A549 (cell line): ENCODE data around the gene FAHD1. TPM values are rescaled to one million over a fixed set of nuclear protein-coding genes. Genes with fewer than 3 reads are reported as not detected.

Source experiments
- polyA plus RNA-seq, 4 experiments: library from polyadenylated mRNA; depleted of rRNA in 3 of 4; stranded (reverse); fragments of >200 nt; fragmentation: RNase III in 1 of 4; extraction: RNeasy Plus Mini Kit Qiagen cat#74134 plus additional on column Dnase treatment in 1 of 4; gene quantifications; 2 replicates in 3 of 4; 3 replicates in 1 of 4; pipeline ENCODE4 v1.2.3, GENCODE V29; 2011 to 2017

FAHD1 gene
- polyA plus RNA-seq, 2 of the 4 experiments (the other 2 are of a cell fraction) = 30.6 to 68.4 TPM

Other genes with a start within 250 kb of the FAHD1 start
- 6.8 and 6.9 TPM in 2 replicates for gene IFT140, start 215.1 kb upstream of the FAHD1 start, polyA plus RNA-seq (2011; rRNA removed)
- gene IFT140, start 215.1 kb upstream of the FAHD1 start, polyA plus RNA-seq (2017; fragmentation: RNase III; extraction: RNeasy Plus Mini Kit Qiagen cat#74134 plus additional on column Dnase treatment) = 11.1 to 14.4 TPM (median 13.7 TPM) in 3 replicates
- 6.5 and 8.6 TPM in 2 replicates for gene CRAMP1, start 214.8 kb upstream of the FAHD1 start, polyA plus RNA-seq (2011; rRNA removed)
- 8.6 to 9.1 TPM (median 9.1 TPM) in 3 replicates for gene CRAMP1, start 214.8 kb upstream of the FAHD1 start, polyA plus RNA-seq (2017; fragmentation: RNase III; extraction: RNeasy Plus Mini Kit Qiagen cat#74134 plus additional on column Dnase treatment)
- 91.6 and 97.6 TPM in 2 replicates for gene JPT2, start 148.9 kb upstream of the FAHD1 start, polyA plus RNA-seq (2011; rRNA removed)
- 139 to 156 TPM (median 150 TPM) in 3 replicates for gene JPT2, start 148.9 kb upstream of the FAHD1 start, polyA plus RNA-seq (2017; fragmentation: RNase III; extraction: RNeasy Plus Mini Kit Qiagen cat#74134 plus additional on column Dnase treatment)
- 12.0 and 13.4 TPM in 2 replicates for gene MAPK8IP3, start 121.0 kb upstream of the FAHD1 start, polyA plus RNA-seq (2011; rRNA removed)
- gene MAPK8IP3, start 121.0 kb upstream of the FAHD1 start, polyA plus RNA-seq (2017; fragmentation: RNase III; extraction: RNeasy Plus Mini Kit Qiagen cat#74134 plus additional on column Dnase treatment) = 48.2 to 55.1 TPM (median 53.3 TPM) in 3 replicates
- 15.2 and 15.7 TPM in 2 replicates for gene NME3, start 55.7 kb upstream of the FAHD1 start, polyA plus RNA-seq (2011; rRNA removed)
- 46.4 to 59.2 TPM (median 49.9 TPM) in 3 replicates for gene NME3, start 55.7 kb upstream of the FAHD1 start, polyA plus RNA-seq (2017; fragmentation: RNase III; extraction: RNeasy Plus Mini Kit Qiagen cat#74134 plus additional on column Dnase treatment)
- gene EME2, start 54.4 kb upstream of the FAHD1 start, polyA plus RNA-seq (2011; rRNA removed) = 2.9 and 3.7 TPM in 2 replicates
- gene EME2, start 54.4 kb upstream of the FAHD1 start, polyA plus RNA-seq (2017; fragmentation: RNase III; extraction: RNeasy Plus Mini Kit Qiagen cat#74134 plus additional on column Dnase treatment) = 13.0 to 17.3 TPM (median 16.5 TPM) in 3 replicates
- 105 and 118 TPM in 2 replicates for gene MRPS34, start 54.1 kb upstream of the FAHD1 start, polyA plus RNA-seq (2011; rRNA removed)
- 210 to 220 TPM (median 214 TPM) in 3 replicates for gene MRPS34, start 54.1 kb upstream of the FAHD1 start, polyA plus RNA-seq (2017; fragmentation: RNase III; extraction: RNeasy Plus Mini Kit Qiagen cat#74134 plus additional on column Dnase treatment)
- gene SPSB3, start 44.6 kb upstream of the FAHD1 start, polyA plus RNA-seq (2011; rRNA removed) = 9.2 and 10.6 TPM in 2 replicates
- 10.6 to 17.3 TPM (median 14.6 TPM) in 3 replicates for gene SPSB3, start 44.6 kb upstream of the FAHD1 start, polyA plus RNA-seq (2017; fragmentation: RNase III; extraction: RNeasy Plus Mini Kit Qiagen cat#74134 plus additional on column Dnase treatment)
- gene NUBP2, start 44.2 kb upstream of the FAHD1 start, polyA plus RNA-seq (2011; rRNA removed) = 21.9 and 24.7 TPM in 2 replicates
- gene NUBP2, start 44.2 kb upstream of the FAHD1 start, polyA plus RNA-seq (2017; fragmentation: RNase III; extraction: RNeasy Plus Mini Kit Qiagen cat#74134 plus additional on column Dnase treatment) = 58.9 to 65.3 TPM (median 60.7 TPM) in 3 replicates
- 0.08 TPM in 1 of 2 replicates, not detected in the other for gene IGFALS, start 33.5 kb upstream of the FAHD1 start, polyA plus RNA-seq (2011; rRNA removed)
- gene IGFALS, start 33.5 kb upstream of the FAHD1 start, polyA plus RNA-seq (2017; fragmentation: RNase III; extraction: RNeasy Plus Mini Kit Qiagen cat#74134 plus additional on column Dnase treatment) = 0.05 to 0.08 TPM in 2 of 3 replicates, not detected in the other
- gene HAGH, start 381 bp upstream of the FAHD1 start, polyA plus RNA-seq (2011; rRNA removed) = 27.2 and 34.9 TPM in 2 replicates
- 58.7 to 66.4 TPM (median 59.8 TPM) in 3 replicates for gene HAGH, start 381 bp upstream of the FAHD1 start, polyA plus RNA-seq (2017; fragmentation: RNase III; extraction: RNeasy Plus Mini Kit Qiagen cat#74134 plus additional on column Dnase treatment)
- 7.5 and 9.1 TPM in 2 replicates for gene MEIOB, start 45.0 kb downstream of the FAHD1 start, polyA plus RNA-seq (2011; rRNA removed)
- gene MEIOB, start 45.0 kb downstream of the FAHD1 start, polyA plus RNA-seq (2017; fragmentation: RNase III; extraction: RNeasy Plus Mini Kit Qiagen cat#74134 plus additional on column Dnase treatment) = 2.9 to 3.5 TPM (median 2.9 TPM) in 3 replicates
- 1.1 and 1.5 TPM in 2 replicates for gene HS3ST6, start 91.2 kb downstream of the FAHD1 start, polyA plus RNA-seq (2011; rRNA removed)
- 1.4 to 2.6 TPM (median 2.0 TPM) in 3 replicates for gene HS3ST6, start 91.2 kb downstream of the FAHD1 start, polyA plus RNA-seq (2017; fragmentation: RNase III; extraction: RNeasy Plus Mini Kit Qiagen cat#74134 plus additional on column Dnase treatment)
- 27.7 and 34.4 TPM in 2 replicates for gene MSRB1, start 116.0 kb downstream of the FAHD1 start, polyA plus RNA-seq (2011; rRNA removed)
- gene MSRB1, start 116.0 kb downstream of the FAHD1 start, polyA plus RNA-seq (2017; fragmentation: RNase III; extraction: RNeasy Plus Mini Kit Qiagen cat#74134 plus additional on column Dnase treatment) = 27.7 to 38.4 TPM (median 37.5 TPM) in 3 replicates
- not detected in 2 replicates for gene RPL3L, start 127.5 kb downstream of the FAHD1 start, polyA plus RNA-seq (2011; rRNA removed)
- 0.20 TPM in 1 of 3 replicates, not detected in the others for gene RPL3L, start 127.5 kb downstream of the FAHD1 start, polyA plus RNA-seq (2017; fragmentation: RNase III; extraction: RNeasy Plus Mini Kit Qiagen cat#74134 plus additional on column Dnase treatment)
- gene NDUFB10, start 132.3 kb downstream of the FAHD1 start, polyA plus RNA-seq (2011; rRNA removed) = 151 and 198 TPM in 2 replicates
- 367 to 410 TPM (median 389 TPM) in 3 replicates for gene NDUFB10, start 132.3 kb downstream of the FAHD1 start, polyA plus RNA-seq (2017; fragmentation: RNase III; extraction: RNeasy Plus Mini Kit Qiagen cat#74134 plus additional on column Dnase treatment)
- 2,621 and 3,507 TPM in 2 replicates for gene RPS2, start 137.6 kb downstream of the FAHD1 start, polyA plus RNA-seq (2011; rRNA removed)
- gene RPS2, start 137.6 kb downstream of the FAHD1 start, polyA plus RNA-seq (2017; fragmentation: RNase III; extraction: RNeasy Plus Mini Kit Qiagen cat#74134 plus additional on column Dnase treatment) = 3,378 to 3,689 TPM (median 3,626 TPM) in 3 replicates
- gene RNF151, start 139.7 kb downstream of the FAHD1 start, polyA plus RNA-seq (2011; rRNA removed) = not detected in 2 replicates
- not detected in 3 replicates for gene RNF151, start 139.7 kb downstream of the FAHD1 start, polyA plus RNA-seq (2017; fragmentation: RNase III; extraction: RNeasy Plus Mini Kit Qiagen cat#74134 plus additional on column Dnase treatment)
- gene TBL3, start 144.8 kb downstream of the FAHD1 start, polyA plus RNA-seq (2011; rRNA removed) = 21.9 and 25.9 TPM in 2 replicates
- 41.9 to 45.0 TPM (median 42.8 TPM) in 3 replicates for gene TBL3, start 144.8 kb downstream of the FAHD1 start, polyA plus RNA-seq (2017; fragmentation: RNase III; extraction: RNeasy Plus Mini Kit Qiagen cat#74134 plus additional on column Dnase treatment)
- gene NOXO1, start 154.3 kb downstream of the FAHD1 start, polyA plus RNA-seq (2011; rRNA removed) = not detected in 2 replicates
- gene NOXO1, start 154.3 kb downstream of the FAHD1 start, polyA plus RNA-seq (2017; fragmentation: RNase III; extraction: RNeasy Plus Mini Kit Qiagen cat#74134 plus additional on column Dnase treatment) = 0.25 to 0.32 TPM (median 0.26 TPM) in 3 replicates
- 11.9 and 12.9 TPM in 2 replicates for gene GFER, start 157.0 kb downstream of the FAHD1 start, polyA plus RNA-seq (2011; rRNA removed)
- gene GFER, start 157.0 kb downstream of the FAHD1 start, polyA plus RNA-seq (2017; fragmentation: RNase III; extraction: RNeasy Plus Mini Kit Qiagen cat#74134 plus additional on column Dnase treatment) = 33.9 to 34.9 TPM (median 34.8 TPM) in 3 replicates
- 4.9 and 5.7 TPM in 2 replicates for gene SYNGR3, start 162.8 kb downstream of the FAHD1 start, polyA plus RNA-seq (2011; rRNA removed)
- gene SYNGR3, start 162.8 kb downstream of the FAHD1 start, polyA plus RNA-seq (2017; fragmentation: RNase III; extraction: RNeasy Plus Mini Kit Qiagen cat#74134 plus additional on column Dnase treatment) = 4.1 to 5.0 TPM (median 4.4 TPM) in 3 replicates
- 15.3 and 17.7 TPM in 2 replicates for gene ZNF598, start 182.6 kb downstream of the FAHD1 start, polyA plus RNA-seq (2011; rRNA removed)
- 32.7 to 35.0 TPM (median 33.8 TPM) in 3 replicates for gene ZNF598, start 182.6 kb downstream of the FAHD1 start, polyA plus RNA-seq (2017; fragmentation: RNase III; extraction: RNeasy Plus Mini Kit Qiagen cat#74134 plus additional on column Dnase treatment)
- gene NPW, start 192.6 kb downstream of the FAHD1 start, polyA plus RNA-seq (2011; rRNA removed) = 0.13 and 0.26 TPM in 2 replicates
- 1.0 to 1.6 TPM (median 1.2 TPM) in 3 replicates for gene NPW, start 192.6 kb downstream of the FAHD1 start, polyA plus RNA-seq (2017; fragmentation: RNase III; extraction: RNeasy Plus Mini Kit Qiagen cat#74134 plus additional on column Dnase treatment)
- 33.1 and 35.0 TPM in 2 replicates for gene NHERF2, start 199.7 kb downstream of the FAHD1 start, polyA plus RNA-seq (2011; rRNA removed)
- gene NHERF2, start 199.7 kb downstream of the FAHD1 start, polyA plus RNA-seq (2017; fragmentation: RNase III; extraction: RNeasy Plus Mini Kit Qiagen cat#74134 plus additional on column Dnase treatment) = 27.3 to 32.3 TPM (median 31.0 TPM) in 3 replicates
- gene NTHL1, start 220.6 kb downstream of the FAHD1 start, polyA plus RNA-seq (2011; rRNA removed) = 28.8 and 34.8 TPM in 2 replicates
- gene NTHL1, start 220.6 kb downstream of the FAHD1 start, polyA plus RNA-seq (2017; fragmentation: RNase III; extraction: RNeasy Plus Mini Kit Qiagen cat#74134 plus additional on column Dnase treatment) = 41.4 to 42.3 TPM (median 42.1 TPM) in 3 replicates
- 32.6 and 41.7 TPM in 2 replicates for gene TSC2, start 220.8 kb downstream of the FAHD1 start, polyA plus RNA-seq (2011; rRNA removed)
- 42.0 to 47.3 TPM (median 45.1 TPM) in 3 replicates for gene TSC2, start 220.8 kb downstream of the FAHD1 start, polyA plus RNA-seq (2017; fragmentation: RNase III; extraction: RNeasy Plus Mini Kit Qiagen cat#74134 plus additional on column Dnase treatment)